GM21447 (cell line): ENCODE data around the gene HERPUD1.
A peak's percentile ranks its signal among the peaks of the same experiment; 100 is the strongest.
"Not testable (repeated sequence)": the region's sequence is repeated elsewhere in the genome, so short reads cannot be mapped to it uniquely, and the experiment has no call there.

ENCODE experiments used
- ATAC-seq: cut with Tn5 transposase; IDR thresholded peaks from one replicate; pipeline ENCODE4 v1.9.1; 2021; ENCODE audit not compliant: unreplicated experiment

HERPUD1 gene

GRCh38 chr16:56953006-56953405 is 21.1 kb downstream of the HERPUD1 start:
- ATAC-seq = no peak

- no peak for ATAC-seq
Observed at GRCh38 chr16:56956076-56956475, 24.1 kb downstream of the HERPUD1 start.

- ATAC-seq = no peak
Observed at GRCh38 chr16:56956756-56957155, 24.8 kb downstream of the HERPUD1 start.

- ATAC-seq = no peak
Observed at GRCh38 chr16:56960681-56961281, 28.8 kb downstream of the HERPUD1 start.

- no peak for ATAC-seq
Observed at GRCh38 chr16:56961386-56961785, 29.4 kb downstream of the HERPUD1 start.

- ATAC-seq = no peak
Observed at GRCh38 chr16:56961851-56962281, 29.9 kb downstream of the HERPUD1 start, which contains the start of gene CETP. CETP (plus strand) TSS chr16:56961950; CDS start chr16:56961980, 30 bp downstream.

GRCh38 chr16:56964243-56965148 is 32.6 kb downstream of the HERPUD1 start:
- ATAC-seq = peak; percentile 61

- no peak for ATAC-seq
Observed at GRCh38 chr16:56965149-56966092, 33.5 kb downstream of the HERPUD1 start.

GRCh38 chr16:56966093-56966475 is 34.1 kb downstream of the HERPUD1 start:
- ATAC-seq = no peak

GRCh38 chr16:56967733-56968132 is 35.8 kb downstream of the HERPUD1 start:
- ATAC-seq = no peak

- ATAC-seq = no peak
Observed at GRCh38 chr16:56969769-56970168, 37.8 kb downstream of the HERPUD1 start.

- ATAC-seq = peak; percentile 91
Observed at GRCh38 chr16:56970934-56971767, 39.2 kb downstream of the HERPUD1 start.

GRCh38 chr16:56971768-56972043 is 39.8 kb downstream of the HERPUD1 start:
- no peak for ATAC-seq

- ATAC-seq = no peak
Observed at GRCh38 chr16:56972403-56973293, 40.7 kb downstream of the HERPUD1 start.

- no peak for ATAC-seq
Observed at GRCh38 chr16:56973294-56973689, 41.4 kb downstream of the HERPUD1 start.

- ATAC-seq = not testable (repeated sequence)
Observed at GRCh38 chr16:56973899-56974298, 42.0 kb downstream of the HERPUD1 start.

GRCh38 chr16:56974549-56975300 is 42.8 kb downstream of the HERPUD1 start:
- no peak for ATAC-seq

GRCh38 chr16:56975714-56976113 is 43.8 kb downstream of the HERPUD1 start:
- ATAC-seq = no peak

GRCh38 chr16:56977216-56977615 is 45.3 kb downstream of the HERPUD1 start:
- ATAC-seq = no peak
